Ishikawa (cell line): ENCODE results near the gene ZCCHC24.

Source experiments
- CEBPB ChIP-seq: IDR thresholded peaks from 2 replicates; pipeline ENCODE4 v1.6.1; 2012
- CREB1 ChIP-seq: IDR thresholded peaks from 2 replicates; pipeline ENCODE4 v1.6.1; 2012; ENCODE audit warnings: low read depth
- EGR1 ChIP-seq: IDR thresholded peaks from 2 replicates; pipeline ENCODE4 v1.6.1; 2012
- EP300 ChIP-seq: IDR thresholded peaks from 2 replicates; pipeline ENCODE4 v1.6.1; 2012; ENCODE audit warnings: borderline replicate concordance
- FOXM1 ChIP-seq: IDR thresholded peaks from 2 replicates; pipeline ENCODE4 v1.6.1; 2012; ENCODE audit warnings: low read depth, borderline replicate concordance
- NFIC ChIP-seq: IDR thresholded peaks from 2 replicates; pipeline ENCODE4 v1.6.1; 2012
- RAD21 ChIP-seq: IDR thresholded peaks from 2 replicates; pipeline ENCODE4 v1.6.1; 2012; ENCODE audit warnings: low read depth
- TAF1 ChIP-seq: IDR thresholded peaks from 2 replicates; pipeline ENCODE4 v1.6.1; 2012; ENCODE audit warnings: low read depth, mild to moderate bottlenecking
- TCF12 ChIP-seq: IDR thresholded peaks from 2 replicates; pipeline ENCODE4 v1.6.1; 2012; ENCODE audit warnings: low read depth
- TEAD4 ChIP-seq: IDR thresholded peaks from 2 replicates; pipeline ENCODE4 v1.6.1; 2012
- YY1 ChIP-seq: IDR thresholded peaks from 2 replicates; pipeline ENCODE4 v1.6.1; 2012; ENCODE audit warnings: low read depth
- ZBTB7A ChIP-seq: IDR thresholded peaks from 2 replicates; pipeline ENCODE4 v1.6.1; 2012; ENCODE audit warnings: low read depth
- TF ChIP-seq, protein P1 (sequence below): IDR thresholded peaks from 2 replicates; pipeline ENCODE4 v1.6.1; 2012; ENCODE audit warnings: low read depth, mild to moderate bottlenecking
- TF ChIP-seq, protein P2 (sequence below): IDR thresholded peaks from 2 replicates; pipeline ENCODE4 v1.6.1; 2012
- TF ChIP-seq, protein P3 (sequence below): IDR thresholded peaks from 2 replicates; pipeline ENCODE4 v1.6.1; 2012

ZCCHC24 gene

DNA sequence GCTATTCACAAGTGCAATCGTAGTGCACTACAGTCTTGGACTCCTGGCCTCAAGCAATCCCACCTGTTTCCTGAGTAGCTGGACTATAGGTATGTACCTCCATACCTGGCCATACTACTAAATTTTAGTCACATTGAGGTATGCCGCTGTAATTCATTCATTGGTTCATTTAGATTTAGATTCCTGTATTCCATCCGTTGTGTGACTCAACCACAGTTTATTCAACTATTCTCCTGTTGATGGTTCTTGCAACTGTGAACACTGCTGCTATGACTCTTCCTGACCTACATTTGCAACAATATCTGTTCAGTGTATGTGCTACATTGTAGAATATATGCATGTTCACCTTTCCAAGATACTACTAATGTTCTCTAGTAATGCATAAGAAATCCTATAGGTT, 8.0 kb upstream of the ZCCHC24 start:
- TF ChIP-seq NFIC (no peak), YY1 (no peak), EGR1 (no peak), CREB1 (no peak), RAD21 (no peak), TCF12 (no peak)

DNA sequence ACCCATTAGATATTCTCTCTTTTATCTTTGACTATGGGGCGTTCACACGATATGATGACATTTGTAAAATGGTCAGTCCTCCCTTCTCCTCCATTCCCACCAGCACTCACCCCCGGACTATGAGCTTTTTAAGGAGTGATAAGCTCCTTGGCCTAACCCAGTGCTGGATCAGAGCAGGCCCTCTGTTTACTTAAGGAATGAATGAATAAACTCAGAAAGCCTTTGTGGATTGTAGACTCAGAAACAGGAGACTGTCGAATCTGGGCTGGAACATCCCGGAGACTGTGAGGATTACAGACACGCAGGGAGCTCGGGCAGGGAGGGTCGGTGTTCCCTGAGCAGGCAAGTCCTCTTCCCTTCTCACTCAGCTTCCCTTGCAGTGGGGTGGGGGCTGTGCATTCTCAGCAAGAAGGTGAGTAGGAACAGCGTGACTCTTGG, 6.8 kb upstream of the ZCCHC24 start:
- TF ChIP-seq FOXM1 = no peak
- TF ChIP-seq YY1 = no peak
- TF ChIP-seq TAF1 = no peak
- no peak for TF ChIP-seq RAD21
- no peak for TF ChIP-seq TEAD4
- no peak for TF ChIP-seq ZBTB7A
- TF ChIP-seq, protein P1, sequence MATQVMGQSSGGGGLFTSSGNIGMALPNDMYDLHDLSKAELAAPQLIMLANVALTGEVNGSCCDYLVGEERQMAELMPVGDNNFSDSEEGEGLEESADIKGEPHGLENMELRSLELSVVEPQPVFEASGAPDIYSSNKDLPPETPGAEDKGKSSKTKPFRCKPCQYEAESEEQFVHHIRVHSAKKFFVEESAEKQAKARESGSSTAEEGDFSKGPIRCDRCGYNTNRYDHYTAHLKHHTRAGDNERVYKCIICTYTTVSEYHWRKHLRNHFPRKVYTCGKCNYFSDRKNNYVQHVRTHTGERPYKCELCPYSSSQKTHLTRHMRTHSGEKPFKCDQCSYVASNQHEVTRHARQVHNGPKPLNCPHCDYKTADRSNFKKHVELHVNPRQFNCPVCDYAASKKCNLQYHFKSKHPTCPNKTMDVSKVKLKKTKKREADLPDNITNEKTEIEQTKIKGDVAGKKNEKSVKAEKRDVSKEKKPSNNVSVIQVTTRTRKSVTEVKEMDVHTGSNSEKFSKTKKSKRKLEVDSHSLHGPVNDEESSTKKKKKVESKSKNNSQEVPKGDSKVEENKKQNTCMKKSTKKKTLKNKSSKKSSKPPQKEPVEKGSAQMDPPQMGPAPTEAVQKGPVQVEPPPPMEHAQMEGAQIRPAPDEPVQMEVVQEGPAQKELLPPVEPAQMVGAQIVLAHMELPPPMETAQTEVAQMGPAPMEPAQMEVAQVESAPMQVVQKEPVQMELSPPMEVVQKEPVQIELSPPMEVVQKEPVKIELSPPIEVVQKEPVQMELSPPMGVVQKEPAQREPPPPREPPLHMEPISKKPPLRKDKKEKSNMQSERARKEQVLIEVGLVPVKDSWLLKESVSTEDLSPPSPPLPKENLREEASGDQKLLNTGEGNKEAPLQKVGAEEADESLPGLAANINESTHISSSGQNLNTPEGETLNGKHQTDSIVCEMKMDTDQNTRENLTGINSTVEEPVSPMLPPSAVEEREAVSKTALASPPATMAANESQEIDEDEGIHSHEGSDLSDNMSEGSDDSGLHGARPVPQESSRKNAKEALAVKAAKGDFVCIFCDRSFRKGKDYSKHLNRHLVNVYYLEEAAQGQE = no peak
- TF ChIP-seq TCF12 = no peak
- no peak for TF ChIP-seq CEBPB
- TF ChIP-seq NFIC = no peak
- TF ChIP-seq, protein P2, sequence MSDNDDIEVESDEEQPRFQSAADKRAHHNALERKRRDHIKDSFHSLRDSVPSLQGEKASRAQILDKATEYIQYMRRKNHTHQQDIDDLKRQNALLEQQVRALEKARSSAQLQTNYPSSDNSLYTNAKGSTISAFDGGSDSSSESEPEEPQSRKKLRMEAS = no peak
- TF ChIP-seq EP300 = no peak
- no peak for TF ChIP-seq EGR1
- TF ChIP-seq, protein P3, sequence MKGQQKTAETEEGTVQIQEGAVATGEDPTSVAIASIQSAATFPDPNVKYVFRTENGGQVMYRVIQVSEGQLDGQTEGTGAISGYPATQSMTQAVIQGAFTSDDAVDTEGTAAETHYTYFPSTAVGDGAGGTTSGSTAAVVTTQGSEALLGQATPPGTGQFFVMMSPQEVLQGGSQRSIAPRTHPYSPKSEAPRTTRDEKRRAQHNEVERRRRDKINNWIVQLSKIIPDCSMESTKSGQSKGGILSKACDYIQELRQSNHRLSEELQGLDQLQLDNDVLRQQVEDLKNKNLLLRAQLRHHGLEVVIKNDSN = no peak
- no peak for TF ChIP-seq CREB1

DNA sequence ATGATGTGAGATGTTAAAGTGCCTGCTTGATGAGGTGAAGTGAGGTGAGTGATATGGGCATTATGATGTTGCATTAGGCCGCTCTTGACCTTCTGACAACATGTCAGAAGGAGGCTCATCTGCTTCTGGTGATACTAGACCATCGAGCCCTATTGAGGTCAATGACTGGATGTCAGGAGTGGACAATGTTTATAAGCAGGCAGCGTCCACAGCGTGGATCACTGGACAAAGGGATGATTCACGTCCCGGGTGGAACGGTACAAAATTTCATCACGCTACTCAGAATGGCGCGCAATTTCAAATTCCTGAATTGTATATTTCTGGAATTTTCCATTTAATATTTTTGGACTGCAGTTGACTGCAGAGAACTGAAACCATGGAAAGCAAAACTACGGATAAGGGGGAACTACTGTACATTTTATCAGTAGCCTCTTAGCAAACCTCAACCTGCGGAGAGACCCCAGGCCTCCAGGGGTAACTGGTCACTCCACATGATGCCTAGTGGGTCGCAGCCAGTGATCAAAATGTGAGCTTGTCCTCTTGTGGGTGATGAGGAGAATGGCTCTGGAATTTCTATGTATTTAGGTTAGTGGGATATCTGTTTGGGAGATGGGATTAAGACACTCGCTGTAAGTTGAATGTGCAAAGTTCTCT, 5.7 kb upstream of the ZCCHC24 start:
- TF ChIP-seq, protein P2 = no peak
- TF ChIP-seq TCF12 = no peak
- no peak for TF ChIP-seq TEAD4
- no peak for TF ChIP-seq NFIC
- TF ChIP-seq EP300 = no peak
- no peak for TF ChIP-seq ZBTB7A
- TF ChIP-seq EGR1 = no peak
- TF ChIP-seq YY1 = no peak
- TF ChIP-seq TAF1 = no peak
- no peak for TF ChIP-seq CEBPB
- TF ChIP-seq, protein P1 = no peak
- no peak for TF ChIP-seq RAD21
- TF ChIP-seq, protein P3 = no peak
- no peak for TF ChIP-seq FOXM1
- TF ChIP-seq CREB1 = no peak

DNA sequence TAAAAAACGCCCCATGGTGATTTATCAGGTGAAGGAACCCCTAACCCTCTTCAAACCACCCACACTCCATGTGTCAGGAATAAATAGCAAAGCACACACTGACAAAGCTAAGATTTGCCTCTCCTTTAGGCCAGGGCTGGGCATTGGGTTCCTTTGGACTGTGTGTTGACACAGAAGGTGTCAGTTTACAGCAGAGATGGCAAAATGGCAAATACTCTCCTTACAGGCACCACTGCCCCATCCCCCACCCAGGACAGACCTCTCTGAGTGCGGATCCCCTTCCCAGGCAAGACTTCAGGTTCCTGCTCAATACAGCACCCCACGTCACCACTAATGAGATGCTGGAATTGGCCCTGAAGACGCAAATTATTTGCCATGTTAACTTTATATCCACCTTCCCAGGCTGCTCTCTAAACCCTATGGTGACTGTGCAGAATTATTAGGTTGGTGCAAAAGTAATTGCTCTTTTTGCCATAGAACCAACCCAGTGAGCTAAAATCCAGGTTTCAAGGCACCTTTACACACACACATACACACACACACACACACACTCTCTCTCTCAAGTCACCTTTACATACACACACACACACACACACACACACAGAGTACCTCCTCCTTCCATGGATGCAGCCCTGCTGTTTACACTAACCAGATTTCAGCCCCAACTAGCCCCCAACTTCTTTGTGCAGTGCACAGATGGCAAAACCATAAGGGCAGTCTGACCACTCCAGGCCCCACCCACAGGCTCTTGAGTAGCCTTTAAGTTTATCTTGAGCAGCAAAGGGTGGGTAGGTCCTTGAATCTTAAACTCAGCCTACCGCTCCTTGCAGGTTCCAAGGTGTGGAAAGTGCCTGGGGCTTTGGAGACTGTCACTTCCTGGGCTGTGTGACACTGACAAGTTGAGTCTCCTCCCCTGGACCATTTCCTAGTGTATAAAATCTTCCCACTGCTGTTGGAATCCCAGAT, 4.0 kb upstream of the ZCCHC24 start:
- TF ChIP-seq FOXM1 (no peak), RAD21 (no peak), EP300 (no peak), TAF1 (no peak), NFIC (no peak), ZBTB7A (no peak), YY1 (no peak), EGR1 (no peak)
- TF ChIP-seq, protein P2 = no peak
- TF ChIP-seq, protein P3 = no peak
- TF ChIP-seq, protein P1 = no peak
